Esophagus muscularis mucosa (tissue), 4 donors: Measurements from ENCODE around the gene SYF2.

Experiments
- CTCF ChIP-seq, 3 experiments: fragments of 200-600 bp in 2 of 3; fragments of 450-650 bp in 1 of 3; sonication (generic) in 2 of 3; IDR thresholded peaks; one replicate each; pipeline ENCODE4 v1.5.1; 2017 to 2019; ENCODE audit warnings: antibody characterized with exemption in 3 of 3, mild to moderate bottlenecking in 2 of 3, moderate library complexity in 1 of 3
- EP300 ChIP-seq: sonication (generic); formaldehyde crosslinking; IDR thresholded peaks from one replicate; pipeline ENCODE4 v1.6.1; 2017; ENCODE audit warnings: antibody characterized with exemption
- POLR2A ChIP-seq: fragments of 450-650 bp; IDR thresholded peaks from one replicate; pipeline ENCODE4 v1.6.1; 2017; ENCODE audit warnings: antibody characterized with exemption, moderate library complexity, mild to moderate bottlenecking, low read depth
- POLR2AphosphoS5 ChIP-seq, 2 donors: sonication (generic); formaldehyde crosslinking; IDR thresholded peaks; one replicate each; pipeline ENCODE4 v1.6.1; 2017; ENCODE audit warnings: antibody characterized with exemption in 2 of 2

- no peak for TF ChIP-seq CTCF (IDR thresholded peaks at IDR 0.05)
- no peak for TF ChIP-seq EP300
- TF ChIP-seq POLR2A = no peak
- no peak for TF ChIP-seq POLR2AphosphoS5 (IDR thresholded peaks at IDR 0.05)
Observed at GRCh38 chr1:25185409-25186160, 46.7 kb downstream of the SYF2 start.
